HepG2 (cell line): ENCODE data around the gene C9orf43. TPM values are rescaled to one million over a fixed set of nuclear protein-coding genes. Genes with fewer than 3 reads are reported as not detected.
A peak's percentile ranks its signal among the peaks of the same experiment; 100 is the strongest.

Experiments used
- CENPT ChIP-seq: sonication (generic); formaldehyde crosslinking; IDR thresholded peaks from 2 replicates; pipeline ENCODE4 v1.8.0; 2022; ENCODE audit warnings: low read depth, mild to moderate bottlenecking, moderate library complexity, missing genetic modification reagents
- DR1 ChIP-seq: sonication (generic); formaldehyde crosslinking; IDR thresholded peaks from 2 replicates; pipeline ENCODE4 v1.8.0; 2021; ENCODE audit warnings: mild to moderate bottlenecking, missing genetic modification reagents, inconsistent platforms
- NCOA5 ChIP-seq: sonication (generic); formaldehyde crosslinking; IDR thresholded peaks from 2 replicates; pipeline ENCODE4 v1.4.0; 2020; ENCODE audit warnings: missing genetic modification reagents
- NKX3-1 ChIP-seq: sonication (generic); formaldehyde crosslinking; IDR thresholded peaks from 2 replicates; pipeline ENCODE4 v1.5.0; 2020; ENCODE audit warnings: missing genetic modification reagents
- PITX1 ChIP-seq: sonication (generic); formaldehyde crosslinking; IDR thresholded peaks from 2 replicates; pipeline ENCODE4 v1.5.1; 2020; ENCODE audit warnings: mild to moderate bottlenecking, missing genetic modification reagents
- POLR2G ChIP-seq: fragments of 200-400 bp; formaldehyde crosslinking; IDR thresholded peaks from 2 replicates; pipeline ENCODE4 v1.6.1; 2018; ENCODE audit warnings: mild to moderate bottlenecking, low read depth, low read length, moderate library complexity
- SMAD3 ChIP-seq: sonication (generic); formaldehyde crosslinking; IDR thresholded peaks from 2 replicates; pipeline ENCODE4 v1.4.0; 2020; ENCODE audit warnings: missing genetic modification reagents
- U2AF2 ChIP-seq: fragments of 200-400 bp; formaldehyde crosslinking; IDR thresholded peaks from 2 replicates; pipeline ENCODE4 v1.6.1; 2017; ENCODE audit warnings: low read depth, mild to moderate bottlenecking, low read length
- ZNF142 ChIP-seq: sonication (generic); formaldehyde crosslinking; IDR thresholded peaks from 2 replicates; pipeline ENCODE4 v1.4.0; 2020; ENCODE audit warnings: missing genetic modification reagents
- ZNF251 ChIP-seq: sonication (generic); formaldehyde crosslinking; IDR thresholded peaks from 2 replicates; pipeline ENCODE4 v1.9.0; 2021; ENCODE audit warnings: mild to moderate bottlenecking, missing genetic modification reagents
- ZNF879 ChIP-seq: sonication (generic); formaldehyde crosslinking; IDR thresholded peaks from 2 replicates; pipeline ENCODE4 v1.8.1; 2023; ENCODE audit warnings: missing genetic modification reagents
- ZSCAN22 ChIP-seq: sonication (generic); formaldehyde crosslinking; IDR thresholded peaks from 2 replicates; pipeline ENCODE4 v1.4.0; 2020; ENCODE audit warnings: mild to moderate bottlenecking, missing genetic modification reagents
- polyA plus RNA-seq, 8 experiments: library from polyadenylated mRNA; depleted of rRNA in 3 of 8; stranded (reverse) in 7 of 8; unstranded in 1 of 8; fragments of >200 nt; fragmentation: Illumina TruSeq in 4 of 8; extraction: Trizol in 4 of 8; gene quantifications; 2 replicates each; pipeline versions ENCODE4 v1.2.1 to v1.2.3, GENCODE V29; 2011 to 2016; ENCODE audit warnings: low read depth in 4 of 8, missing spikeins in 1 of 8, mixed read lengths in 1 of 8; ENCODE audit not compliant: insufficient read depth in 1 of 8
- total RNA-seq, 5 experiments: library from RNA; depleted of rRNA; stranded (reverse); fragments of >200 nt; fragmentation: Illumina TruSeq; extraction: Trizol; gene quantifications; 2 replicates each; pipeline ENCODE4 v1.2.3, GENCODE V29; 2016; ENCODE audit warnings: low read depth in 1 of 5
- TF ChIP-seq, protein P1 (sequence below): sonication (generic); formaldehyde crosslinking; IDR thresholded peaks from 2 replicates; pipeline ENCODE4 v1.4.0; 2020; ENCODE audit warnings: missing genetic modification reagents, borderline replicate concordance
- TF ChIP-seq, protein P2 (sequence below): IDR thresholded peaks from 2 replicates; pipeline ENCODE4 v1.6.1; 2016; ENCODE audit warnings: low read depth

Gene C9orf43
- total and polyA plus RNA-seq, 2 of the 13 experiments (the other 11 are each of a cell fraction or from before 2014, with no cell fraction given), result 0.24 to 0.31 TPM

DNA sequence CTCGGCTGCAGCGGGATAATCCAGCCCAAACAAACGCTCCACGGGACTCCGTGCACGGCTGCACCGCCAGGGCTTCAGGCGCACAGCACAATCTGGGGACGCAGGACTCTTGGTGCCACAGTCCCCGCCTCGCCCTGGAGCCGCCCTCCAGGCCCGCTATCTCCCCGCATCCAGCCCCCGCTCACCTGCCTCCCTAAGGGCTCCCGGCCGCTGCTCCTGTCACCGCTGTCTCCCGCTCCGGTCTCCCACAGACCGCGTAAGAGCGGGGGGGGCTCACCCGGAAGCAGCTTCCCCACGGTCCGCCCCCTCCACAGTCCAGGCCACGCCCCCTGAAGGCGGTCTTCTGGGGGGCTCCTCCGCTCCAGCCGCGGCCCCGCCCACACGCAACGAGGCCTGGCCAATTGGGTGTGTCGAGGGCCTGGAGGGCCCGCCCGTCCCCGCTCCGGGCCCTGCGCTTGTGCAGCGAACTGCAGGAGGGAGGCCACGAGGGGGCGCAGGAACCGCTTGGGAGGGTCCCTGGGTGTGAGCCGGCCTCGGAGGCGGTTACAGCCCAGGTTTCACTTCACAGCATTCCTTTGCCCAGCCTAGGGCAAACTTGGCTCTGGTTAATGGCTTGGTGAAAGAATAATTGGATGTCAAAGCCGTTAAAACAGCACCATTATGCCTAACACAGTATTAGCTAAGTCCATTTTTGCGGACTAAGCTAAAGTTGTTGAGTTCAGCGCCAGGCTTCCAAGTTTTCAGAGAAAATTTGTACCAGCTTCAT lies 9.3 kb upstream of the C9orf43 start, which contains the start of gene ALAD (continued):
- TF ChIP-seq, protein P1, sequence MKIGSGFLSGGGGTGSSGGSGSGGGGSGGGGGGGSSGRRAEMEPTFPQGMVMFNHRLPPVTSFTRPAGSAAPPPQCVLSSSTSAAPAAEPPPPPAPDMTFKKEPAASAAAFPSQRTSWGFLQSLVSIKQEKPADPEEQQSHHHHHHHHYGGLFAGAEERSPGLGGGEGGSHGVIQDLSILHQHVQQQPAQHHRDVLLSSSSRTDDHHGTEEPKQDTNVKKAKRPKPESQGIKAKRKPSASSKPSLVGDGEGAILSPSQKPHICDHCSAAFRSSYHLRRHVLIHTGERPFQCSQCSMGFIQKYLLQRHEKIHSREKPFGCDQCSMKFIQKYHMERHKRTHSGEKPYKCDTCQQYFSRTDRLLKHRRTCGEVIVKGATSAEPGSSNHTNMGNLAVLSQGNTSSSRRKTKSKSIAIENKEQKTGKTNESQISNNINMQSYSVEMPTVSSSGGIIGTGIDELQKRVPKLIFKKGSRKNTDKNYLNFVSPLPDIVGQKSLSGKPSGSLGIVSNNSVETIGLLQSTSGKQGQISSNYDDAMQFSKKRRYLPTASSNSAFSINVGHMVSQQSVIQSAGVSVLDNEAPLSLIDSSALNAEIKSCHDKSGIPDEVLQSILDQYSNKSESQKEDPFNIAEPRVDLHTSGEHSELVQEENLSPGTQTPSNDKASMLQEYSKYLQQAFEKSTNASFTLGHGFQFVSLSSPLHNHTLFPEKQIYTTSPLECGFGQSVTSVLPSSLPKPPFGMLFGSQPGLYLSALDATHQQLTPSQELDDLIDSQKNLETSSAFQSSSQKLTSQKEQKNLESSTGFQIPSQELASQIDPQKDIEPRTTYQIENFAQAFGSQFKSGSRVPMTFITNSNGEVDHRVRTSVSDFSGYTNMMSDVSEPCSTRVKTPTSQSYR, result no peak
- TF ChIP-seq ZNF142 (CRISPR knock-in tag) (peak; percentile 68), PITX1 (CRISPR knock-in tag) (peak; percentile 83; the same call in 1 of the 2 replicates), ZNF251 (CRISPR knock-in tag) (no peak), NKX3-1 (CRISPR knock-in tag) (peak; percentile 30; the same call in 1 of the 2 replicates), POLR2G (peak; percentile 68), SMAD3 (peak; percentile 84; the same call in 1 of the 2 replicates), ZSCAN22 (CRISPR knock-in tag) (no peak), U2AF2 (no peak), ZNF879 (CRISPR knock-in tag) (no peak), NCOA5 (CRISPR knock-in tag) (no peak), DR1 (CRISPR knock-in tag) (peak; percentile 81; the same call in 1 of the 2 replicates), CENPT (CRISPR knock-in tag) (no peak)
- TF ChIP-seq, protein P2, sequence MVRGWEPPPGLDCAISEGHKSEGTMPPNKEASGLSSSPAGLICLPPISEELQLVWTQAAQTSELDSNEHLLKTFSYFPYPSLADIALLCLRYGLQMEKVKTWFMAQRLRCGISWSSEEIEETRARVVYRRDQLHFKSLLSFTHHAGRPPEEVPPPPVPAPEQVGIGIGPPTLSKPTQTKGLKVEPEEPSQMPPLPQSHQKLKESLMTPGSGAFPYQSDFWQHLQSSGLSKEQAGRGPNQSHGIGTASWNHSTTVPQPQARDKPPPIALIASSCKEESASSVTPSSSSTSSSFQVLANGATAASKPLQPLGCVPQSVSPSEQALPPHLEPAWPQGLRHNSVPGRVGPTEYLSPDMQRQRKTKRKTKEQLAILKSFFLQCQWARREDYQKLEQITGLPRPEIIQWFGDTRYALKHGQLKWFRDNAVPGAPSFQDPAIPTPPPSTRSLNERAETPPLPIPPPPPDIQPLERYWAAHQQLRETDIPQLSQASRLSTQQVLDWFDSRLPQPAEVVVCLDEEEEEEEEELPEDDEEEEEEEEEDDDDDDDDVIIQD (CRISPR knock-in tag), result 0 out of 2 replicates have a peak, but pooled peaks have one; percentile 48
